Dermis blood vessel endothelial cell (primary cell): Measurements from ENCODE around the gene KCNG4. TPM values are rescaled to one million over a fixed set of nuclear protein-coding genes. Genes with fewer than 3 reads are reported as not detected.
"Not testable (repeated sequence)": the region's sequence is repeated elsewhere in the genome, so short reads cannot be mapped to it uniquely, and the experiment has no call there.

ENCODE experiments used
- DNase-seq: peaks from one replicate; pipeline ENCODE4 v3.0.0; 2010
- total RNA-seq: library from RNA; depleted of rRNA; stranded (reverse); fragments of >200 nt; gene quantifications from 2 replicates; pipeline ENCODE4 v1.2.3, GENCODE V29; 2014

Gene KCNG4
- total RNA-seq, 1 donor from 2014 or later = not detected

DNA sequence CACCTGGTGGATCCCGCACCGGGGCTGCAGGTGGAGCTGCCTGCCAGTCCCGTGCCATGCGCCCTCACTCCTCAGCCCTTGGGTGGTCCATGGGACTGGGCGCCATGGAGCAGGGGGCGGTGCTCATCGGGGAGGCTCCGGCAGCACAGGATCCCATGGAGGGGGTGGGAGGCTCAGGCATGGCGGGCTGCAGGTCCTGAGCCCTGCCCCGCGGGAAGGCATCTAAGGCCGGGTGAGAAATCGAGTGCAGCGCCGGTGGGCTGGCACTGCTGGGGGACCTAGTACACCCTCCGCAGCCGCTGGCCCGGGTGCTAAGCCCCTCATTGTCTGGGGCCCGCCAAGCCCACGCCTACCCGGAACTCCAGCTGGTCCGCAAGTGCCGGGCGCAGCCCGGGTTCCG, 35.3 kb downstream of the KCNG4 start:
- not testable (repeated sequence) for DNase-seq

DNA sequence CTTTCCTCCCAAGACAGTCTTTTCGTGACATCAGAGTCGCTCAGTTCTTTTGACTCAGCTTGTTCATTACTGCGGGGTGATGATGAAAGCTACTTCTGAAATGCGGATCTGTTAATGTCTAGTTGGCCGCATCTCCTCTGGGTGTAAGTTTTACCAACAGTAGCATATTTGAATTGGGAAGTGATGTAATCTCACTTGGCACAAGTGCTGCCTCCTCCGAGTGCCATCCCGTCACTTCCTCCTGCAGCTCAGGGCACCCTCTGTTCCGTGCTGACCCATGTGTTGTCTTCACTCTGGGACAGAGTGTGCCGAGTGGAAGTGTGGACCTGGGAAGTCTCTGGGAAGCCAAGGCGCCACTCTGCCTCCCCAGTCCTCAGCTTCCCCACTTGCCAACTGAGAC, 40.0 kb downstream of the KCNG4 start:
- peak; percentile 56 for DNase-seq

DNA sequence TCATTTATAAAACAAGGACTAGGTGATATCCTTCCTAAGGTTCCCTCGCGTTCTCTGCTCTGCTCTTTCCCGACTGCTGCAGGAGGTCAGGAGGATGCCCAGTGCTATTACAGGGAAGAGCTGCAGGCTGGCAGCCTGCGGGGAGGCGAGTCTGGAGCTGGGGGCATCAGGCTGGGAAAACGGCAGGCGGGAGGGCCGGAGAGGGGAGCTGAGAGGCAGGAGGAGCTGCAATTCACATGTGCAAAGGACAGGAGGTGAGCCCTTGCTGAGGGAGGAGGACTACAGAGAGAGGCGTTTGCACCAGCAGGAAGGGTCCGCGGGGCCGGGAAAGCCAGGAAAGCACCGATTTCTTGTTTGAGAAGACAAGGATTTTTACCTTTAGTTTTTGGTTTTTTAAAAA, 40.7 kb downstream of the KCNG4 start:
- no peak for DNase-seq

DNA sequence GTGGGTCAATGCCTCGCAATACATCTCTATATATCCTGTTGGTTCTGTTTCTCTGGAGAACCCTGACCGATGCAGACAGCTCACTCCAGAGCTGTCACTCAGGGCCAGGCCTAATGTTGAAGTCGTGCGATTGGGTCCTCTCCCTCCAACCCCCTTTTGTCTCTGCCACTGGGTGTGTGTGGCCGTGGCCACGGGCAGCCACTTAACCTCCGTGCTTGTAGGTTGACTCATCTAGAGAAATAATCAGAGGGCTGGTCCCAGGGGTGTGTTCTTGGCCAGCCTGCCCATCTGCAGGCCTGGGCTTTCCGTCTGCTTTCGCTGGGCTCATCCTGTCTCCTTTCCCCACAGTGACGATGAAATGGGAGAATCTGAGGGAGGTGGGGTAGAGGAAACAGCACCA, 41.4 kb downstream of the KCNG4 start:
- peak; percentile 40 for DNase-seq

DNA sequence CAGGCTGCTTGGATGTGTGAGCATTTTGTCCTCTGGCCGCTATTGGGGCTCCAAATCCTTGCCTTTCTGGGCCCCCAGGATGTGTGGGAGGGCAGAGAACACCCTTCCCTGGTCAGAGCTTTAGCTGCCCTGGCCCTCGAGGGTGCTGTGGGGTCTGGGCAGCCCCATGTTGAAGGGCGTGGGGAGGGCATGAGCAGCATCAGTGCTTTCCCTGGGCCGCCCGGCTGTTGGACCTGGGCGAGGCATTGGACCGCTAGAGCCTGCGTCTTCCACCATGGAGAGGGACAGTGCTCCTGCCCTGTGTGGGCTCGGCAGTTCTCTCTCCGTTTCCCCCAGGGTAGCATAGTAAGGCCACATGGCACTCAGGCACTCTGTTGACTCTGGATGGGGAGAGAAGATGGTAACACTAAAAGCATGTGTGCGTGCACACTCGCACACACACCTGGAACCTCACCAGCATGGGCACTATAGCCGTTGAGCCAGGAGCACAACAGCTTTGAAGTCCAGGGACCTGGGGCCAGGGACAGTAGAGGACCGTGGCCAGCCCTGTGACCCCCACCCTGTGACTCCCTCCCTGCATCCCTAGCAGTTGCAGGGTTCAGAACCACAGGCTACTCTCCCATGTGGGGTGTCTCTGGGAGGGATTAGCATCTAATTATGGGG, 42.2 kb downstream of the KCNG4 start:
- no peak for DNase-seq

DNA sequence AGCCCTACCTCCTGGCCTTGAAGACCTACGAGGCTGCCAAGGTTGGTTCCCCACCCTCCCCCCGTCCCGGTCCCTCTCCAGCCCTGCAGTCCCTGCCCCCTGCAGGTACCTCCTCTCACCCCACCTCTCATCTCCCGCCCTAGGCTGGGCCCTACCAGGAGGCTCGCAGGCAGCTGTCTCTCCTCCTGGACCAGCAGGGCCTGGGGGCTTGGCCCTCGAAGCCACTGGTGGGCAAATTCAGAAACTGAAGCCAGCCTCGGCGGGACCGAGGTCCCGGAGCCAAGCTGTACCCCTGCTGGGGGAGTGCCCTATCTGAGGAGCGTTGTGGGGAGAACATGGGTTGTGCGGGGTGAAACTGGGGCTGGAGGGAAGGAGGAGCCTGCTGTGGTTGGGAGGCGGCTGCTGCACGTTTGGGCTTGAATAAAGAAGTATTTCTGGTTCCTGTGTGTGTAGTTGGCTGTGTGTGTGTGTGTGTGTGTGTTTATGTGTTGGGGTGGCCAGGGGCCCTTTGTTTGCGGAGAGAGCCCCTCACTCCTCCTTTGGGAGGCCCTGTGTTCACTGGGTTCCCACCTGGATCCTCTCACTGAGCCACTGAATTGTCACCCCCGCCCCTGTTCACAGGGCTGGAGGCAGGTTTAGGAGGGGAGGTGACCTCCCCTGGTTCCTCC, 43.0 kb downstream of the KCNG4 start:
- no peak for DNase-seq

DNA sequence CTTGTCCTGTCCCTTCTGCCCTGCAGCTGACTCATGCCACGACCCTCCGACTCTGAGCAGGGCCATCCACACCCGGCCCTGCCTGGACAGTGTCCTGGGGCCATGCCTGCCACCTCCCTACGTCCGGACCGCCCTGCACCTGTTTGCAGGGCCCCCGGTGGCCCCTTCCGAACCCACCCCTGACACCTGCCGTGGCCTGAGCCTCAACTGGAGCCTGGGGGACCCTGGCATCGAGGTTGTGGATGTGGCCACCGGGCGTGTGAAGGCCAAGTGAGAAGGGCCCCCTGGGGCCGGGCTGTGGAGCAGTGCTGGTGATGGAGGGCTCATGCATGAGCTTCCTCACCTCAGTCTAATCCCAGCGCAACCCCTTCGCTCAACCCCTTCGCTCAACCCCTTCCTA, 43.7 kb downstream of the KCNG4 start:
- no peak for DNase-seq

DNA sequence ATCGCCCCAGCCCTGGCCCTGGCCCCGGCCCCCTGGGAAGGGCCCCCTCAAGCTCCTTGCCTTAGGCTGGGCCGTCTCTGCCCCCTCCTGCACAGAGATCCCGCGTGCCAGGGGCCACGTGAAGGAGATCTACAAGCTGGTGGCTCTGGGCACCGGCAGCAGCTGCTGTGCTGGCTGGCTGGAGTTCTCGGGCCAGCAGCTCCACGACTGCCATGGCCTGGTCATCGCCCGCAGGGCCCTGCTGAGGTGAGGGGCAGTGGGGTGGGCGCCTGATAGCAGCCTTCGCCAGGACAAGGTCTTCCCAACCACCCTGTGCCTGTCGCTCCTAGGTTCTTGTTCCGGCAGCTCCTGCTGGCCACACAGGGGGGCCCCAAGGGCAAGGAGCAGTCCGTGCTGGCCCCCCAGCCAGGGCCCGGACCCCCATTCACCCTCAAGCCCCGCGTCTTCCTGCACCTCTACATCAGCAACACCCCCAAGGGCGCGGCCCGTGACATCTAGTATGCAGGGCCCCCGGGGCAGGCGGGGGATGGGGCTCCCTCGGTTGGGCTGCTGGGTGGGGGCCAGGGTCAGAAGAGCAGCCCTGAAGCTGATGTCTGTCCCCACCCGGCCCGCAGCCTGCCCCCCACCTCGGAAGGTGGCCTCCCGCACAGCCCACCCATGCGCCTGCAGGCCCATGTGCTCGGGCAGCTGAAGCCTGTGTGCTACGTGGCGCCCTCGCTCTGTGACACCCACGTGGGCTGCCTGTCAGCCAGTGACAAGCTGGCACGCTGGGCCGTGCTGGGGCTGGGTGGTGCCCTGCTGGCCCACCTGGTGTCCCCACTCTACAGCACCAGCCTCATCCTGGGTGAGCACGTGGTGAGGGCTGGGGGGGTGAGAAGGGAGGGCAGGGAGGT, 44.4 kb downstream of the KCNG4 start:
- DNase-seq = no peak

DNA sequence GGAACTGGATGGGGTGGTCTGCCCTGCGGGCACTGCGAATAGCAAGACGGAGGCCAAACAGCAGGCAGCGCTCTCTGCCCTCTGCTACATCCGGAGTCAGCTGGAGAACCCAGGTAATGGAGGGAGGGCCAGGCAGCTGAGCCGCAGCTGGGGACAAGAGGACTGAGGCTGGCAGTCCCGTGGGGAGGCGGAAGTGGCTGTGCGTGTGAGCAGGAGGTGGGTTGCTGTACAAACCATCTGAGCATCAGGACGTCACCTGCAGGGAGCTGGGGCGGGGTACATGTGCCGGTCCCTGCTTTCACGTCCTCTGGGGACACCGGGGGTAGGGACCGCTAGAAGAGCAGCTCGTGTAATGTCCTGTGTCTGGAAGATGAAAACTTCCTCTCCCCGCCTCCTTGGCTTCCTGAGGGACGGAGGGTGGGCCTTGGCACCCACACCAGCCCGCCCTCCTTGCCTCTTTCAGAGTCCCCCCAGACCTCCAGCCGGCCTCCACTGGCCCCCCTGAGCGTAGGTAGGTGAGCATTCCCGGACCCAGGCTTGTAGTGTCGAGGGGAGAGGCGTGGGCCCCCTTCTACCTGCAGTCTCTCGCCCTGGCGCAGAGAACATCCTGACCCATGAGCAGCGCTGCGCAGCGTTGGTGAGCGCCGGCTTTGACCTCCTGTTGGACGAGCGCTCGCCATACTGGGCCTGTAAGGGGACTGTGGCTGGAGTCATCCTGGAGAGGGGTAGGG, 45.2 kb downstream of the KCNG4 start:
- DNase-seq = no peak

DNA sequence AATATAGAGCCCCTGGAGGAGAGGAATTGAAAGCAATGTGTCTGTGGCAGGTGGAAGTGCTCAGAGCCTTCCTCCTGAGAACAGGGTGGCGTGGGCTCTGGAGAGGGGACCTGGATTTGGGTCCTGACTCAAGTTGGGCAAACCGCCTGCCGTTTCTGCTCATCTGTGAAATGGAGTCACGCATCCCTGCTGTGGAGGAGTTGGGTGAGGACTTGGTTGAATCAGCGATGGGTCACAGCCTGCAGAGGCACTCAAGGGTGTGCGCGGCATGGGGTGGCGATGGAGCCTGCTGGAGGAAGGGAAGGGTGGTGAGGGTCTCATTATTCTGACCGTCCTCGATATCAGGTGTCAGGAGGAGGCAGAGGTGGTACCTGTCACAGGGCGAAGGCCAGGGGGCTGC, 45.8 kb downstream of the KCNG4 start:
- no peak for DNase-seq

DNA sequence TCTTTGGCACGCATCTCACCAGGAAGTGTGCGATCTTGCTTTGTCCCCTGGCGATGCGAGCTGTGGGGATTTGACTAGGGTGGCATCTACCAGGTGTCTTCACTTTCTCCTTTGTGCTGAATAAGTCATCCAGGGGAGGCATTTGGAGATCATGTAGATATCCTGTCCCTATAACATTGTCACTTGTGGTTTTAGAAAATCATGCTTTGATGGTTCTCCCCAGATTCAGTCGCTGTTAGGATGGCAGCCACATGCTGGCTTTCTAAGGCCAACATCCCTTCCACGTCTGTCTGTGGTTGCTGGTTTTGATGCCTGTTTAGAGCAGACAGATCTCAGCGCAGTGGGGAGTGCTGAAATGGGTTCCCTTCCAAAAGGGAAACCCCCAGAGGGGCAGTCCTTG, 46.3 kb downstream of the KCNG4 start:
- no peak for DNase-seq

DNA sequence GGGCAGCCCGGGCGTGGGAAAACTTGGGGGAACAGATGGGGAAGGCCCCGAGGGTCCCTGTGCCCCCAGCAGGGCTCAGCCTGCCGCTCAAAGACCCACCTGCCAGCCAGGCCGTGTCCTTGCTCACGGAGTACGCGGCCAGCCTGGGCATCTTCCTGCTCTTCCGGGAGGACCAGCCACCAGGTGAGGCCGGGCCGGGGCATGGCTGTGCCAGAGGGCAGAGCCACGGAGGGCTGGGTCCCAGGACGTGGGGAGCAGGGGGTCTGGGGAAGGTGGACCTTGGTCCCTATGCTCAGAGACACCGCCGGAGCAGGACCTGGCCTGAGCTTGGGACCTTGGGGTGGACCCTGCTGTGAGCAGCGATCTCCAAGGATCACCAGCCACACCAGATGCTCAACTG, 48.3 kb downstream of the KCNG4 start:
- DNase-seq = no peak

DNA sequence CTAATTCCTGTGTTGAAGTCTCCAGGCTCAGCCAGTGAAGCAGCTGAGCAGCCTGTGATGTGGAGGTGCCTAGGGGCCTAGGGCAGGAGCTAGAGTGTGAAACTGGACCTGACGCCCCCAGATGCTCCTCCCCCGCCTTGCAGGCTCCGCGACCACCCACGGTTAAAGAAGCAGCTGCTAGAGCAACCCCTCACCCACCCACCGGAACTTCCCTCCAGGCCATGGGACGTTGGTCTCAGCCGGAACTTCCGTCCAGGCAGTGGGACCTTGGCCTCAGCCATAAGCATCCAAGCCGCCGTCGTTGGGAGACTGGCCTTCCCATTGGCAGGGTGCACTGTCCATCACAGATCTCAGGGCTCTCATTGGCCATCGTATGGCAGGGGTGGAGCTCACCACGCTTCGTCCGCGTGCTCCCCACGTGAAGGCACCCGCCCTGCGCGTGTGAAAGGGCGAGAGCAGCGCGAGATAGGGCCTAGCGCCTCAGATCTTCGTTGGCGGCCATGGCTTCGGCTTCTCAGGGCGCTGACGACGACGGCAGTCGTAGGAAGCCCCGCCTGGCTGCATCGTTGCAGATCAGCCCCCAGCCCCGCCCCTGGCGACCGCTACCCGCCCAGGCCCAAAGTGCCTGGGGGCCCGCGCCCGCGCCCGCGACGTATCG, 49.0 kb downstream of the KCNG4 start, which contains the start of gene ADAD2:
Gene ADAD2, plus strand, starts transcription at position 427 of the 658 bp plus-strand sequence. Its CDS starts 74 bp downstream, at position 501.
- peak; percentile 12 for DNase-seq

DNA sequence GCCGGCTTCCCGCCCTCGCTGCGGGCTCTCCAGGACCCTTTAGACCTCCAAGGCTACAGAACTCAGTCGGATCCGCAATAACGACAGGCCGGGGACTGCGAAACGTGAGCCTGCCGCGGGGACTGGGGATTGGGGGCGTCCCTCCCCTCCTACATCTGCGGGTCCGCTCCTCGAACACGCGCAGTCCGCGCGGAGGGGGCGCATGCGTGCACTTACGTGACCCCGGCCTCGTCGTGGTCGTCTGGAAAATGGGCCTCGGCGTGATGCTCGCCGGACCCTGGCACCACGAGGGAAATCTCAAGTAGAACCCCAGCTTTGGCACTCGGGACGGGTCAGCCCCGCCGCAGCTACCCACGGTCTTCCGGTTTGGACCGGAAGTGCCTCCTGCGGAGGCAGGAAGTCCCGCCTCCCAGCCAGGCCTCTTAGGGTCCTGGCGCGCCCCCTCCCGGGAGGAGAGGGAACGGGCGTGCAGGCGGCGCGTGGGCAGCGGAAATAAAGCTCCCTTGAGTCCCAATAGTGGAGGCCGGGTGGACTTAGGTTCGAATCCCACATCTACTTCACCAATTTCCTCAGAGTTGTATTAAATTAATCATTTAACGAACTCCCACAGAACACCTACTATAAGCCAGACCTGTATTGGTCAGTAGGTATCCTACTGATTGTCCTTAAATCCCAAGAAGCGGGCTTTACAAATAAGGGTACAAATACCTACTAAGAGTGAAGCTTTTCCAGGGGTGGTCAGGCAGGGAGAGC, 53.0 kb downstream of the KCNG4 start, which contains the start of gene TAF1C:
Gene TAF1C, minus strand, starts transcription at position 373 of the 753 bp plus-strand sequence. CDS start 2,069 bp downstream, outside the sequence.
- DNase-seq = peak; percentile 98

DNA sequence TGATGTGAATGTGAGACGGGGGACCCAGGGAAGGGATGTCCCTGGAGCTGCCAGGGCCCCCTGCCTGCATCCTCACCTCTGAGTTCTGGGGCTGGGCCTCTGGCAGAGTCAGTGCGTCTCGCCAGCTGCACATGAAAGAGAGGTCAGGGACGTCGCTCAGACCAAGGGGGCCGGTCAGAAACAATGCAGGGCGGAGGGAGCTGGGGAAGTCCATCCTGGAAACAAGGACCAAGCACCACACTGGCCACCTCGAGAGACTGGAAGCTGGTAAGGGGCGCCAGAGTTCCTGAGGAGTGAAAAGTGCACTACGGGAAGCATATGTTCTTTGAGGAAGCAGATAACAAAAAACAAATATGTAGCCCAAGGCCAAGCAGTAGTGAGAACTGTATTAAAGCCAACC, 55.0 kb downstream of the KCNG4 start:
- DNase-seq = peak; percentile 86

DNA sequence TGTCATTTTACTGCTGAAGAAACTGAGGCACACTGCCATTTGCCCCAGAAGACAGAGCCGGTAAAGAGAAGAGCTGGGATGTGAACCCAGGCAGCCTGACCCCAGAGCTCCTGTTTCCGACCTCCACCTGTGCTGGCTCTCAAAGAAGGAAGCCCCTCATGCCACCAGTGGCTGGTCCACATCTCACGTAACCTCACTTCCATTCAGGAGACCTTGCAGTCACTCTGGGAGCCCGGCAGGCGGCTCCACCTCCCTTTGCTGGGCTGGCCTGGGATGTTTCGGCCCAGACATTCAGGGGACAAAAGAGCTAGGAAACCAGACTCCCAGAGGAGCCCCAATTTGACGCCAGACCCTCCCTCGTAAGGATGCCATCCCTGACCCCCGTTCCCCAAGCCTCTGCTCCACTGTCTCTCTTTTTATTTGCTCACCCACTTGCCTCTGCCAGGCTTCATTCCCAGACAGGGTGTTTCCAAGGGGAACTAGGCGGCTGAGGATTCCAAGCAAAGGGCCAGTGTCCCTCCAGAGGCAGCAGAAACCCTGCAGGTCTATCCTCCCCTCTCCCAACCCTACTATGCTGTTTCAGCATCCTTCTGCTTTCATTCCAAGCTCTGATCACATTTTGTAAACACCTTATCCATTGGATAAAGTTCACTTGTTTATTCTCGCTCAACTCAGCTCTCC, 55.8 kb downstream of the KCNG4 start:
- peak; percentile 63 for DNase-seq

DNA sequence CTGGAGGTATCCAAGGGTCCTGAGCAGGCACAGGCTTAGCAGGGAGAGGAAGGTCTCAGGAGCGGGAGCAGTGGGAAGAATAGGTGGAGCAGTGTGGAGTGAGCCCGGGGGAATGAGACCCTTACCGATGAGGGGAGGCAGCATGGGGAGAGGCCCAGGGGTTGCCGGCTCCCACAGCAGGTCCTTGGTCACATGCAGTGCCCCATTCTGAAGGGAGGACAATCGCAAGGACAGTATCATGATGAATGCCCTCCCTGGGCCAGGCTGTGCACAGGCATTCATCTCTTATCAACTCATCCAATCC, 56.3 kb downstream of the KCNG4 start:
- no peak for DNase-seq

DNA sequence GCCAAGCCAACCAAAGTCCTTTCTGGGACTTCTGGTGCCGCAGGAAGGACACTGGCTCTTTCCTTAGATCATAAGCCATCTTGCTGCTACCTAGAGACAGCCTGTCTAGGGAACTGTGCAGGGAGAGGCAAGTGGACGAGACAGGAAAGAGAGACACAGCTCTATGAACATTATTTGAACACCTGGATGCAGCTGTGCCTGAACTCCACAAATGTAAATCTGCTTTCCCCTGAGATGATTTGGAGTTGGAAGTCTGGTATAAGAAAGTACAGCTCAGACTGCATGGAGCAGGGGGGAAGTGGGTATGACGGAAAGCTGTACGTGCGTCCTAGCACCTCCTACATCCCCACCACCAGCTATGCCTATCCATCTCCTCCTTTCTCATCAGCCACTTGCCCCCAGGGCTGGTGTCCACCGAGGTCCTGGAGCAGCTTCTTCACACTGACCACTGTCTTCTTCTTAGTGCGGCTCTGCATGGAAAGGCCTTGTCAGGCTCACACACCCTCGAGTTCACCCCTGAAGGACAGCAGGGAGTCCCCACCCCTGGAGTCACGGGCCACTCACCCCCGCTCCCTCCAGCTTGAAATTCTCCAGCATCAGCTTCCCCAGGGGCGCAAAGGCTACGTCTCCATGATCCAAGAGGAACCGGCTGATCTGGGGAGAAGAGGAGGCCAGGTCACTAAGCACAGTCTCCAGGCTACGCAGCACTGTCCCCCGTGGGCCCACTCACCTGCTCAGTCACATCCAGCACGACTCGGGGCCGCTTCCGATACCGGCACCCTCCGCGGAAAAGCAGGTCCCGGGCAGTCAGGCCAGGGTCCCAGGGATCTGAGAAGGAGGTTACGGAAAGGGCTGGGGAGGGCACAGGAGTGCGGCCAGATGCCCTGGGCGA, 56.9 kb downstream of the KCNG4 start:
- no peak for DNase-seq

DNA sequence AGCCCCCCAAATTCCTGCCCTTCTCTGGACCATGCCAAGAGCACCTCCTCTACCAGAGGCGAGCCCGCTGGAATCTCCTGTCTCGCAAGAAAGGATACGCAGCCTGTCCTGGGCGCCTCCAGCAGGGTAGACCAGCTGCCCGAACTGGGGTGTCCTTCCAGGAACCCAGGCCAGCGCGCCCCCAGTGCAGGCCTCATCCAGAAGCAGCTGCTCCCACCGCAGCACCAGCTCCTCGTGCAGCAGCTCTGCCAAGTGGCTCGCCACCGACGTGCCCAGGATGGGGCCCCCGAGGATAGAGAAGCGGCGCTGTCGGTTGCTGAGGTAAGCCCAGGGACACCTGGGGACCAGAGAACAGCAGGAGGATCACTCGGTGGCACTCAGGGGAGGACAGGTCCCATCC, 57.7 kb downstream of the KCNG4 start:
- DNase-seq = no peak
